Fibroblast of lung (primary cell): ENCODE data around the gene PCDHA11. TPM values are rescaled to one million over a fixed set of nuclear protein-coding genes. Genes with fewer than 3 reads are reported as not detected.
"Not testable (repeated sequence)": the region's sequence is repeated elsewhere in the genome, so short reads cannot be mapped to it uniquely, and the experiment has no call there.

ENCODE experiments used
- DNase-seq, 2 donors: peaks; one replicate each; pipeline versions ENCODE4 v3.0.0 to v3.0.0-alpha.2; 2010; ENCODE audit warnings: low read depth in 2 of 2
- H2AFZ ChIP-seq: 2 replicates; pipeline ENCODE4 v1.5.1; 2012; ENCODE audit warnings: low read length, control low read depth, inconsistent platforms
- H3K27ac ChIP-seq: 2 replicates; pipeline ENCODE4 v1.5.1; 2011; ENCODE audit warnings: low read length, control low read depth; ENCODE audit not compliant: insufficient read depth
- H3K27me3 ChIP-seq: 2 replicates; pipeline ENCODE4 v1.5.1; 2011; ENCODE audit warnings: mild to moderate bottlenecking, low read length; ENCODE audit not compliant: control insufficient read depth, insufficient read depth
- H3K36me3 ChIP-seq: 2 replicates; pipeline ENCODE4 v1.5.1; 2011; ENCODE audit warnings: low read length; ENCODE audit not compliant: control insufficient read depth, insufficient read depth
- H3K4me1 ChIP-seq: 2 replicates; pipeline ENCODE4 v1.5.1; 2011; ENCODE audit warnings: low read length; ENCODE audit not compliant: control insufficient read depth, insufficient read depth; ENCODE audit errors: extremely low read depth
- H3K4me2 ChIP-seq: 2 replicates; pipeline ENCODE4 v1.5.1; 2011; ENCODE audit warnings: low read length, control low read depth; ENCODE audit not compliant: insufficient read depth; ENCODE audit errors: extremely low read depth
- H3K4me3 ChIP-seq, 4 experiments: fragments of 200-600 bp in 1 of 4; sonication (generic) in 1 of 4; replicated peaks in 1 of 4; 2 replicates each; pipeline ENCODE4 v1.5.1; 2011 to 2016; ENCODE audit warnings: low read length in 4 of 4, low read depth in 3 of 4, mild to moderate bottlenecking in 3 of 4, control low read depth in 2 of 4, inconsistent platforms in 1 of 4, mixed read lengths in 1 of 4; ENCODE audit not compliant: insufficient read depth in 1 of 4; ENCODE audit errors: control extremely low read depth in 1 of 4
- H3K79me2 ChIP-seq: 2 replicates; pipeline ENCODE4 v1.5.1; 2012; ENCODE audit warnings: mild to moderate bottlenecking, low read length, inconsistent platforms; ENCODE audit not compliant: control insufficient read depth, insufficient read depth
- H3K9ac ChIP-seq: 2 replicates; pipeline ENCODE4 v1.5.1; 2011; ENCODE audit warnings: mild to moderate bottlenecking, low read length, control low read depth; ENCODE audit not compliant: insufficient read depth
- H3K9me3 ChIP-seq: 2 replicates; pipeline ENCODE4 v1.5.1; 2012; ENCODE audit warnings: low read depth, low read length; ENCODE audit not compliant: control insufficient read depth, insufficient read depth
- H4K20me1 ChIP-seq: 2 replicates; pipeline ENCODE4 v1.5.1; 2011; ENCODE audit warnings: low read length; ENCODE audit not compliant: control insufficient read depth, insufficient read depth; ENCODE audit errors: extremely low read depth
- CTCF ChIP-seq, 2 donors: IDR thresholded peaks in 1 of 2; conservative IDR thresholded peaks in 1 of 2; 1 replicate in 1 of 2; 2 replicates in 1 of 2; pipeline ENCODE4 v1.5.1; 2011 to 2012; ENCODE audit warnings: low read length in 2 of 2, control low read depth in 1 of 2, inconsistent platforms in 1 of 2, low read depth in 1 of 2, mild to moderate bottlenecking in 1 of 2
- EZH2 ChIP-seq: IDR thresholded peaks from 2 replicates; pipeline ENCODE4 v1.5.1; 2012; ENCODE audit warnings: low read length, control low read depth, mild to moderate bottlenecking; ENCODE audit errors: missing control alignments
- polyA plus RNA-seq, 2 donors: library from polyadenylated mRNA; depleted of rRNA in 1 of 2; stranded (reverse) in 1 of 2; unstranded in 1 of 2; fragments of >200 nt; gene quantifications; 2 replicates each; pipeline ENCODE4 v1.2.1, GENCODE V29; 2011 to 2012; ENCODE audit warnings: missing spikeins in 1 of 2
- total RNA-seq: library from RNA; depleted of rRNA; stranded (reverse); fragments of >200 nt; gene quantifications from 2 replicates; pipeline ENCODE4 v1.2.1, GENCODE V29; 2014

The PCDHA11 gene
- total and polyA plus RNA-seq, 2 donors (not counting 1 experiment from before 2014, with no cell fraction given): 0.15 to 0.66 TPM

GRCh38 chr5:140875085-140876065 lies 6.6 kb downstream of the PCDHA11 start, which contains the start of gene PCDHA12:
PCDHA12 (plus strand) TSS chr5:140875308; CDS start chr5:140875473, 165 bp downstream.
- Histone ChIP-seq H3K27me3 (no peaks in the 10 kb centered on the region), H3K79me2 (no peaks in the 10 kb centered on the region), H3K4me1 (no peaks in the 10 kb centered on the region), H3K4me2 (no peak within 1 kb of the TSS), H3K9me3 (peaks cover 2% of the 10 kb centered on the region), H3K4me3 (no peak within 1 kb of the TSS), H2AFZ (no peak within 1 kb of the TSS), H3K27ac (no peak within 1 kb of the TSS), H3K36me3 (no peaks in the 10 kb centered on the region), H4K20me1 (no peaks in the 10 kb centered on the region), H3K9ac (no peak within 1 kb of the TSS)
- TF ChIP-seq CTCF (conservative IDR thresholded peaks at IDR 0.05 in 1 of 2, IDR thresholded peaks at IDR 0.05 in 1 of 2; ENCODE audit: low read depth in 1 of 2, low read length in 2 of 2): no peak
- TF ChIP-seq EZH2: no peak
- no peak for DNase-seq

- not testable (repeated sequence) for H4K20me1 ChIP-seq, H3K4me2 ChIP-seq, DNase-seq, H3K9ac ChIP-seq, H3K4me1 ChIP-seq, H3K36me3 ChIP-seq, H3K27ac ChIP-seq, H3K79me2 ChIP-seq, H3K9me3 ChIP-seq, H2AFZ ChIP-seq, H3K27me3 ChIP-seq, H3K4me3 ChIP-seq
Measured at GRCh38 chr5:140876541-140877261, 7.9 kb downstream of the PCDHA11 start.

- no peaks in the 10 kb centered on the region for H4K20me1 ChIP-seq
Measured at GRCh38 chr5:140877262-140877581, 8.5 kb downstream of the PCDHA11 start.

More at GRCh38 chr5:140877262-140877581, 8.5 kb downstream of the PCDHA11 start:
- Histone ChIP-seq H3K4me2 (no peak overlapping the region), H2AFZ (no peak overlapping the region), H3K36me3 (no peaks in the 10 kb centered on the region), H3K9me3 (peaks cover 2% of the 10 kb centered on the region), H3K79me2 (no peaks in the 10 kb centered on the region), H3K4me3 (no peak overlapping the region), H3K9ac (no peak overlapping the region), H3K4me1 (no peaks in the 10 kb centered on the region), H3K27ac (no peak overlapping the region), H3K27me3 (no peaks in the 10 kb centered on the region)
- no peak for DNase-seq
- TF ChIP-seq CTCF (conservative IDR thresholded peaks at IDR 0.05 in 1 of 2, IDR thresholded peaks at IDR 0.05 in 1 of 2; ENCODE audit: low read depth in 1 of 2, low read length in 2 of 2) (no peak), EZH2 (no peak)
